Calu3 (cell line): ENCODE data around the gene TMEM242. TPM values are rescaled to one million over a fixed set of nuclear protein-coding genes. Genes with fewer than 3 reads are reported as not detected.
A peak's percentile ranks its signal among the peaks of the same experiment; 100 is the strongest.

Experiments used
- BruUV-seq: library from RNA; stranded (reverse); fragments of 400-500 nt; replicated peaks from 2 replicates; lab custom pipeline; 2021; lab: Mats Ljungman, UMichigan
- CTCF ChIA-PET: fragments of 300-600 bp; sonication (Branson Sonifier 250); formaldehyde crosslinking; loops from one replicate; lab custom pipeline; 2022; ENCODE audit warnings: antibody characterized with exemption; lab: Charles Lee
- DNase-seq: peaks from one replicate; pipeline ENCODE4 v3.0.0; 2022
- H3K27ac Mint-ChIP-seq: one replicate; pipeline ENCODE4 v1.8.0; 2022; ENCODE audit warnings: mixed read lengths; ENCODE audit not compliant: unreplicated experiment
- H3K27me3 Mint-ChIP-seq: one replicate; pipeline ENCODE4 v1.8.0; 2022; ENCODE audit warnings: mixed read lengths; ENCODE audit not compliant: unreplicated experiment
- H3K36me3 Mint-ChIP-seq: one replicate; pipeline ENCODE4 v1.8.0; 2022; ENCODE audit warnings: mild to moderate bottlenecking, moderate library complexity, mixed read lengths; ENCODE audit not compliant: insufficient read depth, unreplicated experiment
- H3K4me1 Mint-ChIP-seq: one replicate; pipeline ENCODE4 v1.8.0; 2022; ENCODE audit warnings: mild to moderate bottlenecking, low read depth, mixed read lengths; ENCODE audit not compliant: unreplicated experiment
- H3K4me3 Mint-ChIP-seq: one replicate; pipeline ENCODE4 v1.8.0; 2022; ENCODE audit warnings: mild to moderate bottlenecking, low read depth, moderate library complexity, mixed read lengths; ENCODE audit not compliant: unreplicated experiment
- H3K9me3 Mint-ChIP-seq: one replicate; pipeline ENCODE4 v1.8.0; 2022; ENCODE audit warnings: low read depth, mixed read lengths; ENCODE audit not compliant: unreplicated experiment
- CTCF ChIP-seq: fragments of 200-600 bp; IDR thresholded peaks from one replicate; pipeline ENCODE4 v1.8.0; 2022; ENCODE audit warnings: antibody characterized with exemption; ENCODE audit not compliant: unreplicated experiment
- intact Hi-C: fragments of 100-400 bp; cut with micrococcal nuclease; formaldehyde crosslinking; loops from one replicate; pipeline ENCODE4 v1.10.0; 2022; ENCODE audit not compliant: unreplicated experiment
- total RNA-seq: library from RNA; stranded (reverse); gene quantifications from 2 replicates; pipeline ENCODE4 v1.2.3, GENCODE V29; 2022

The TMEM242 gene
- total RNA-seq, 1 experiment from 2014 or later: 7.9 TPM

GRCh38 chr6:157253699-157254098 lies 69.6 kb downstream of the TMEM242 start:
- no peak overlapping the region for H3K27ac Mint-ChIP-seq
- no TSS peak for BruUV-seq
- CTCF ChIA-PET: interaction anchor here (0.8 to 1.0 kb wide), 2 partner anchors 12 to 1672 kb away, joined by 5 to 7 read pairs; no protein-coding TSS in a partner anchor
- TF ChIP-seq CTCF: no peak
- H3K4me1 Mint-ChIP-seq: no peaks in the 10 kb centered on the region
- H3K4me3 Mint-ChIP-seq: no peak overlapping the region
- H3K27me3 Mint-ChIP-seq: no peaks in the 10 kb centered on the region
- intact Hi-C loops: no loop called here
- peaks cover 4% of the 10 kb centered on the region for H3K36me3 Mint-ChIP-seq
- no peaks in the 10 kb centered on the region for H3K9me3 Mint-ChIP-seq
- DNase-seq: no peak

- CTCF ChIA-PET: no interaction called here
These were observed 70.3 kb downstream of the TMEM242 start for GRCh38 chr6:157253017-157253416.

GRCh38 chr6:157251586-157252247 lies 71.6 kb downstream of the TMEM242 start:
- DNase-seq: no peak
- CTCF ChIA-PET: no interaction called here
- H3K27me3 Mint-ChIP-seq: no peaks in the 10 kb centered on the region
- H3K27ac Mint-ChIP-seq: no peak overlapping the region
- no peaks in the 10 kb centered on the region for H3K4me1 Mint-ChIP-seq
- intact Hi-C loops: no loop called here
- no peaks in the 10 kb centered on the region for H3K9me3 Mint-ChIP-seq
- no TSS peak for BruUV-seq
- H3K36me3 Mint-ChIP-seq: no peaks in the 10 kb centered on the region
- no peak overlapping the region for H3K4me3 Mint-ChIP-seq
- TF ChIP-seq CTCF: no peak

More at GRCh38 chr6:157253017-157253416, 70.3 kb downstream of the TMEM242 start:
- TF ChIP-seq CTCF: no peak
- peak; percentile 31 for DNase-seq
- Mint-ChIP-seq H3K4me3 (no peak overlapping the region), H3K27me3 (no peaks in the 10 kb centered on the region), H3K4me1 (no peaks in the 10 kb centered on the region), H3K27ac (no peak overlapping the region), H3K9me3 (no peaks in the 10 kb centered on the region), H3K36me3 (peaks cover 2% of the 10 kb centered on the region)
- intact Hi-C loops: no loop called here
- BruUV-seq: no TSS peak

- no peak overlapping the region for H3K4me3 Mint-ChIP-seq
- H3K27me3 Mint-ChIP-seq: no peaks in the 10 kb centered on the region
- intact Hi-C loops: no loop called here
- no peaks in the 10 kb centered on the region for H3K36me3 Mint-ChIP-seq
- no peak for DNase-seq
- no peaks in the 10 kb centered on the region for H3K9me3 Mint-ChIP-seq
- TF ChIP-seq CTCF: no peak
- CTCF ChIA-PET: no interaction called here
- H3K27ac Mint-ChIP-seq: no peak overlapping the region
- no peaks in the 10 kb centered on the region for H3K4me1 Mint-ChIP-seq
- no TSS peak for BruUV-seq
These were observed 73.5 kb downstream of the TMEM242 start for GRCh38 chr6:157249826-157250225.
